ENCODE data around the gene PPP3CA. TPM values are rescaled to one million over a fixed set of nuclear protein-coding genes. Genes with fewer than 3 reads are reported as not detected.

Gene PPP3CA
- total and polyA plus RNA-seq, 11 donors, result 5.9 to 32.5 (median 19.3) TPM

- Histone ChIP-seq H3K36me3 (no peaks in the 10 kb centered on the region), H3K27me3 (no peaks in the 10 kb centered on the region), H3K4me3 (no peak overlapping the region), H3K27ac (no peak overlapping the region), H3K9me3 (no peaks in the 10 kb centered on the region), H3K4me1 (peaks cover 0 to 23% (median 6%) of the 10 kb centered on the region in 12 donors)
- no peak for ATAC-seq
- intact Hi-C loops (cut with DNase I), result no loop called here
- DNase-seq, result no peak
- TF ChIP-seq POLR2A (IDR thresholded peaks at IDR 0.05) (no peak), CTCF (IDR thresholded peaks at IDR 0.05) (no peak)
- 48 to 64% (median 54%) methylated on average over 2 of the region's 2 CpGs for WGBS, 4 donors
Measured at GRCh38 chr4:101271516-101271915, 75.8 kb downstream of the PPP3CA start.

GRCh38 chr4:101269682-101270081, 77.6 kb downstream of the PPP3CA start:
- 86 to 97% (median 94%) methylated on average over 1 of the region's 1 CpG for WGBS, 4 donors
- peaks cover 0 to 17% (median 0%) of the 10 kb centered on the region in 12 donors for H3K4me1 ChIP-seq
- DNase-seq (no peak), ATAC-seq (no peak)
- no peaks in the 10 kb centered on the region for H3K9me3 ChIP-seq
- intact Hi-C loops (cut with DNase I), result no loop called here
- TF ChIP-seq CTCF (IDR thresholded peaks at IDR 0.05) (no peak), POLR2A (IDR thresholded peaks at IDR 0.05) (no peak)
- no peaks in the 10 kb centered on the region for H3K36me3 ChIP-seq
- H3K4me3 ChIP-seq, result no peak overlapping the region
- H3K27me3 ChIP-seq, result no peaks in the 10 kb centered on the region
- no peak overlapping the region for H3K27ac ChIP-seq

GRCh38 chr4:101265816-101266172, 81.5 kb downstream of the PPP3CA start:
- no peak overlapping the region for H3K4me3 ChIP-seq
- H3K4me1 ChIP-seq, result peaks cover 0 to 19% (median 2%) of the 10 kb centered on the region in 12 donors
- TF ChIP-seq CTCF (IDR thresholded peaks at IDR 0.05), result no peak
- no peak for TF ChIP-seq POLR2A (IDR thresholded peaks at IDR 0.05)
- DNase-seq, result no peak
- no peak for ATAC-seq
- no peak overlapping the region for H3K27ac ChIP-seq
- H3K9me3 ChIP-seq, result no peaks in the 10 kb centered on the region
- intact Hi-C loops (cut with DNase I), result no loop called here
- no peaks in the 10 kb centered on the region for H3K27me3 ChIP-seq
- 46 to 65% (median 61%) methylated on average over 1 of the region's 1 CpG for WGBS, 4 donors
- no peaks in the 10 kb centered on the region for H3K36me3 ChIP-seq

GRCh38 chr4:101264993-101265815, 82.1 kb downstream of the PPP3CA start:
- no peak for ATAC-seq
- intact Hi-C loops (cut with DNase I), result no loop called here
- no peaks in the 10 kb centered on the region for H3K9me3 ChIP-seq
- no peak overlapping the region for H3K27ac ChIP-seq
- TF ChIP-seq POLR2A (IDR thresholded peaks at IDR 0.05) (no peak), CTCF (IDR thresholded peaks at IDR 0.05) (no peak)
- 84 to 89% (median 85%) methylated on average over 2 of the region's 2 CpGs for WGBS, 4 donors
- peaks cover 0 to 24% (median 5%) of the 10 kb centered on the region in 12 donors for H3K4me1 ChIP-seq
- H3K4me3 ChIP-seq, result no peak overlapping the region
- H3K27me3 ChIP-seq, result no peaks in the 10 kb centered on the region
- no peak for DNase-seq
- H3K36me3 ChIP-seq, result no peaks in the 10 kb centered on the region
